ENCODE measurements around the gene XDH. TPM values are rescaled to one million over a fixed set of nuclear protein-coding genes. Genes with fewer than 3 reads are reported as not detected.

Gene XDH
- total and polyA plus RNA-seq, 8 donors, result 0.14 to 1.3 (median 0.51) TPM

- no peak overlapping the region for H3K27ac ChIP-seq
- no peak for FAIRE-seq
- DNase-seq, result no peak
- H3K27me3 ChIP-seq, result no peaks in the 10 kb centered on the region
- intact Hi-C loops (cut with DNase I), result no loop called here
- H3K9me3 ChIP-seq, result no peaks in the 10 kb centered on the region
- TF ChIP-seq, protein P1, sequence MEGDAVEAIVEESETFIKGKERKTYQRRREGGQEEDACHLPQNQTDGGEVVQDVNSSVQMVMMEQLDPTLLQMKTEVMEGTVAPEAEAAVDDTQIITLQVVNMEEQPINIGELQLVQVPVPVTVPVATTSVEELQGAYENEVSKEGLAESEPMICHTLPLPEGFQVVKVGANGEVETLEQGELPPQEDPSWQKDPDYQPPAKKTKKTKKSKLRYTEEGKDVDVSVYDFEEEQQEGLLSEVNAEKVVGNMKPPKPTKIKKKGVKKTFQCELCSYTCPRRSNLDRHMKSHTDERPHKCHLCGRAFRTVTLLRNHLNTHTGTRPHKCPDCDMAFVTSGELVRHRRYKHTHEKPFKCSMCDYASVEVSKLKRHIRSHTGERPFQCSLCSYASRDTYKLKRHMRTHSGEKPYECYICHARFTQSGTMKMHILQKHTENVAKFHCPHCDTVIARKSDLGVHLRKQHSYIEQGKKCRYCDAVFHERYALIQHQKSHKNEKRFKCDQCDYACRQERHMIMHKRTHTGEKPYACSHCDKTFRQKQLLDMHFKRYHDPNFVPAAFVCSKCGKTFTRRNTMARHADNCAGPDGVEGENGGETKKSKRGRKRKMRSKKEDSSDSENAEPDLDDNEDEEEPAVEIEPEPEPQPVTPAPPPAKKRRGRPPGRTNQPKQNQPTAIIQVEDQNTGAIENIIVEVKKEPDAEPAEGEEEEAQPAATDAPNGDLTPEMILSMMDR (IDR thresholded peaks at IDR 0.05), result no peak
- ATAC-seq, result no peak
- H3K4me3 ChIP-seq, result no peak overlapping the region
- no peaks in the 10 kb centered on the region for H3K4me1 ChIP-seq
- no peaks in the 10 kb centered on the region for H3K36me3 ChIP-seq
- WGBS, 2 donors, result 53 to 73% methylated on average over 1 of the region's 1 CpG
Measured at GRCh38 chr2:31294196-31294595, 120.3 kb downstream of the XDH start.

GRCh38 chr2:31287654-31288053 is 126.9 kb downstream of the XDH start:
- Histone ChIP-seq H3K36me3 (no peaks in the 10 kb centered on the region), H3K27me3 (no peaks in the 10 kb centered on the region), H3K4me1 (no peaks in the 10 kb centered on the region), H3K27ac (no peak overlapping the region), H3K4me3 (no peak overlapping the region), H3K9me3 (no peaks in the 10 kb centered on the region)
- FAIRE-seq (no peak), DNase-seq (no peak), ATAC-seq (no peak)
- intact Hi-C loops (cut with DNase I), result no loop called here
- 69 to 78% methylated on average over 2 of the region's 2 CpGs for WGBS, 2 donors
- TF ChIP-seq, protein P1 (IDR thresholded peaks at IDR 0.05), result no peak

DNA sequence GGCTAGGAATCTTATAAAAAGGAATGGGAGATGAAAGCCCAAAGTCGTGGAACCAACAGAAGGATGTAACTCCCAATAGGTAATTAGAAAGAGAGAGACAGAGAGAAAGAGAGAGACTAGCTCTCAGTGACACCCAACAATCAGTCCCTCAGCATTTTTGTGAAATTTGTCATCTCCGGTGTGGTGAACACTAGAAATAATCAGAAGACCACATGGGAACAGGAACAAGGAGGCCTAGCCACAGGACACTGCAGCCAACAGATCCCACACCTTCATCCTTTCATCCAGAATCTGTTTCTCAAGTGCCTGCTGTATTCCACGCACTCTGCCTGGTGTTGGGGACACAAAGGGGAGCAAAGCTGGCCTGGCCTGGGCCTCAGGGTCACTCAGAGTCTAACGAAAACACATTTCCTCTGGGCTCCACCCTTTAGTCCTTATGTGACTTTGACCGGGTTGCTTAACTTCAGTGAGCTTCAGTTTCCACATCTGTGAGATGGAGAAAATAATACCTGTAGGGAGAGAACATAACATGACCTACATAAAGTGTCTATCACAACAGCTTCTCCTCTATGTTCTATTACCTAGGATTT is 127.5 kb downstream of the XDH start:
- no peak for FAIRE-seq
- no peak overlapping the region for H3K4me3 ChIP-seq
- TF ChIP-seq, protein P1 (IDR thresholded peaks at IDR 0.05), result no peak
- intact Hi-C loops (cut with DNase I), result no loop called here
- H3K36me3 ChIP-seq, result no peaks in the 10 kb centered on the region
- no peaks in the 10 kb centered on the region for H3K27me3 ChIP-seq
- no peaks in the 10 kb centered on the region for H3K4me1 ChIP-seq
- H3K9me3 ChIP-seq, result no peaks in the 10 kb centered on the region
- ATAC-seq, result no peak
- H3K27ac ChIP-seq, result no peak overlapping the region
- WGBS, 2 donors, result 78 to 84% methylated on average over 5 of the region's 5 CpGs
- DNase-seq, result no peak

- H3K27ac ChIP-seq, result no peak overlapping the region
- WGBS, 2 donors, result 43 to 60% methylated on average over 4 of the region's 4 CpGs
- ATAC-seq, result no peak
- H3K4me1 ChIP-seq, result no peaks in the 10 kb centered on the region
- H3K27me3 ChIP-seq, result no peaks in the 10 kb centered on the region
- DNase-seq, result no peak
- intact Hi-C loops (cut with DNase I), result no loop called here
- FAIRE-seq, result no peak
- H3K9me3 ChIP-seq, result no peaks in the 10 kb centered on the region
- no peak overlapping the region for H3K4me3 ChIP-seq
- H3K36me3 ChIP-seq, result no peaks in the 10 kb centered on the region
- TF ChIP-seq, protein P1 (IDR thresholded peaks at IDR 0.05), result no peak
Measured at GRCh38 chr2:31286230-31286629, 128.3 kb downstream of the XDH start.

Other genes with a start within 250 kb of the XDH start
- under 1 TPM in 1 of 6 donors, not detected in 5; 0.06 TPM for gene CAPN14, start 197.2 kb downstream of the XDH start, total RNA-seq
- gene CAPN14, start 197.2 kb downstream of the XDH start, polyA plus RNA-seq, result under 1 TPM; 0.07 to 0.08 TPM
- 1 to 10 TPM in 2 of 6 donors, under 1 TPM in 4; 0.46 to 3.5 (median 0.79) TPM for gene EHD3, start 180.6 kb downstream of the XDH start, total RNA-seq
- gene EHD3, start 180.6 kb downstream of the XDH start, polyA plus RNA-seq, result 1 to 10 TPM in 1 of 2 donors, under 1 TPM in 1; 0.84 to 1.7 TPM
- gene SRD5A2, start 166.2 kb upstream of the XDH start, total RNA-seq, result not detected
- gene SRD5A2, start 166.2 kb upstream of the XDH start, polyA plus RNA-seq, result under 1 TPM in 1 of 2 donors, not detected in 1; 0.05 TPM

Measured in pancreas (tissue), 10 donors.